HFFc6 (cell line): ENCODE measurements around the gene GPR26. TPM values are rescaled to one million over a fixed set of nuclear protein-coding genes. Genes with fewer than 3 reads are reported as not detected.
"Not testable (repeated sequence)": the region's sequence is repeated elsewhere in the genome, so short reads cannot be mapped to it uniquely, and the experiment has no call there.

ENCODE experiments used
- DNase-seq: peaks from one replicate; pipeline ENCODE4 v3.0.0-alpha.2; 2018
- H3K27ac Mint-ChIP-seq: 2 replicates; pipeline ENCODE4 v1.8.0; 2020; ENCODE audit warnings: mild to moderate bottlenecking, mixed read lengths
- H3K27me3 Mint-ChIP-seq: 2 replicates; pipeline ENCODE4 v1.8.0; 2021; ENCODE audit warnings: mild to moderate bottlenecking, moderate library complexity, mixed read lengths; ENCODE audit not compliant: insufficient read depth
- H3K36me3 Mint-ChIP-seq: 2 replicates; pipeline ENCODE4 v1.8.0; 2021; ENCODE audit warnings: low read depth, mixed read lengths
- H3K4me1 Mint-ChIP-seq: 2 replicates; pipeline ENCODE4 v1.8.0; 2020; ENCODE audit warnings: low read depth, mixed read lengths
- H3K4me3 Mint-ChIP-seq: 2 replicates; pipeline ENCODE4 v1.8.0; 2020; ENCODE audit warnings: mild to moderate bottlenecking, moderate library complexity, mixed read lengths
- H3K9me3 Mint-ChIP-seq: 2 replicates; pipeline ENCODE4 v1.8.0; 2020; ENCODE audit warnings: mild to moderate bottlenecking, mixed read lengths
- CTCF ChIP-seq: fragments of 200-600 bp; sonication (generic); IDR thresholded peaks from 2 replicates; pipeline ENCODE4 v1.5.0; 2021; ENCODE audit warnings: antibody characterized with exemption, mild to moderate bottlenecking
- total RNA-seq, 6 experiments: library from RNA; stranded (reverse); fragmentation: NEBNext Ultra II Directional; extraction: Animal tissue kit (Norgen Biotek cat#: 25700); gene quantifications; 2 replicates in 1 of 6; 3 replicates in 5 of 6; pipeline ENCODE4 v1.2.3, GENCODE V29; 2021

Gene GPR26
- total RNA-seq, 6 experiments from 2014 or later, result not detected

GRCh38 chr10:123722351-123722750 lies 56.2 kb downstream of the GPR26 start:
- Mint-ChIP-seq H3K27me3 (peaks cover 12% of the 10 kb centered on the region; the same call in 1 of the 2 replicates), H3K4me1 (no peaks in the 10 kb centered on the region), H3K4me3 (no peak overlapping the region), H3K27ac (no peak overlapping the region), H3K36me3 (no peaks in the 10 kb centered on the region), H3K9me3 (peaks cover 16% of the 10 kb centered on the region)
- no peak for TF ChIP-seq CTCF
- DNase-seq, result no peak

GRCh38 chr10:123724747-123725146 lies 58.6 kb downstream of the GPR26 start:
- no peak for DNase-seq
- H3K27me3 Mint-ChIP-seq, result peaks cover 11% of the 10 kb centered on the region; the same call in 1 of the 2 replicates
- no peak overlapping the region for H3K4me3 Mint-ChIP-seq
- H3K36me3 Mint-ChIP-seq, result no peaks in the 10 kb centered on the region
- no peak for TF ChIP-seq CTCF
- no peaks in the 10 kb centered on the region for H3K4me1 Mint-ChIP-seq
- no peak overlapping the region for H3K27ac Mint-ChIP-seq
- H3K9me3 Mint-ChIP-seq, result peaks cover 15% of the 10 kb centered on the region

- no peak for TF ChIP-seq CTCF
- peaks cover 32% of the 10 kb centered on the region for H3K9me3 Mint-ChIP-seq
- no peak overlapping the region for H3K4me3 Mint-ChIP-seq
- H3K27me3 Mint-ChIP-seq, result peaks cover 9% of the 10 kb centered on the region; the same call in 1 of the 2 replicates
- no peaks in the 10 kb centered on the region for H3K36me3 Mint-ChIP-seq
- no peak overlapping the region for H3K27ac Mint-ChIP-seq
- no peaks in the 10 kb centered on the region for H3K4me1 Mint-ChIP-seq
- no peak for DNase-seq
These were observed 60.2 kb downstream of the GPR26 start for GRCh38 chr10:123726381-123726780.

GRCh38 chr10:123726836-123727235 lies 60.7 kb downstream of the GPR26 start:
- TF ChIP-seq CTCF, result no peak
- no peaks in the 10 kb centered on the region for H3K36me3 Mint-ChIP-seq
- H3K4me3 Mint-ChIP-seq, result no peak overlapping the region

GRCh38 chr10:123729523-123729922 lies 63.4 kb downstream of the GPR26 start:
- no peaks in the 10 kb centered on the region for H3K36me3 Mint-ChIP-seq
- H3K27ac Mint-ChIP-seq, result no peak overlapping the region
- TF ChIP-seq CTCF, result no peak
- H3K27me3 Mint-ChIP-seq, result peaks cover 5% of the 10 kb centered on the region; the same call in 1 of the 2 replicates
- no peaks in the 10 kb centered on the region for H3K4me1 Mint-ChIP-seq
- no peak overlapping the region for H3K4me3 Mint-ChIP-seq
- peaks cover 21% of the 10 kb centered on the region for H3K9me3 Mint-ChIP-seq
- DNase-seq, result no peak

More at GRCh38 chr10:123726836-123727235, 60.7 kb downstream of the GPR26 start:
- Mint-ChIP-seq H3K4me1 (no peaks in the 10 kb centered on the region), H3K9me3 (peaks cover 33% of the 10 kb centered on the region), H3K27me3 (peaks cover 9% of the 10 kb centered on the region; the same call in 1 of the 2 replicates), H3K27ac (no peak overlapping the region)
- DNase-seq, result no peak

GRCh38 chr10:123736917-123737316 lies 70.8 kb downstream of the GPR26 start:
- not testable (repeated sequence) for H3K4me3 Mint-ChIP-seq, H3K4me1 Mint-ChIP-seq, H3K36me3 Mint-ChIP-seq, H3K27ac Mint-ChIP-seq, DNase-seq
- peaks cover 18% of the 10 kb centered on the region for H3K27me3 Mint-ChIP-seq
- peaks cover 15% of the 10 kb centered on the region; the same call in 1 of the 2 replicates for H3K9me3 Mint-ChIP-seq
